Non-pigmented ciliary epithelial cell (primary cell): ENCODE data around the gene CNGA2.
"Not testable (repeated sequence)": the region's sequence is repeated elsewhere in the genome, so short reads cannot be mapped to it uniquely, and the experiment has no call there.

Experiments used
- DNase-seq: peaks from one replicate; pipeline ENCODE4 v3.0.0-alpha.2; 2010; ENCODE audit warnings: low read depth

The CNGA2 gene

DNA sequence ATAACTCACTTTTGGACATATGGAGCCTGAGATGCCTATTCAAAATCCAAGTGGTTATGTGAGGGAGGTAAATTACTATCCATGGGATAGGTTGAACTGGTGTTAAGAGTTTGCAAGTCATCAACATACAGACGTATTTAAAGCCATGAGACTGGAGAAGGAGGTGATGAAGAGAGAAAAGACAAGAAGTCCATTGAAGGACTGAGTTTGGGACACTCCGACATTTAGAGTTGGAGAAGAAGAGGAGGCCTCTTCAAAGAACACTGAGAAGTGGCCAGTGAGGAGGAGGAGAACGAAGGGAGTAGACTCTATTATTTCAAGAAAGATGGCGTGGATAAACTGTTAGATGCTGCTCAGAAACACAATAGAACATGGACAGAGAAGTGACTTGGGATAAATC is at the start of gene CNGA2:
Gene CNGA2, plus strand, starts transcription at position 301 of the 400 bp plus-strand sequence. CDS start 3,738 bp downstream, outside the sequence.
- no peak for DNase-seq

DNA sequence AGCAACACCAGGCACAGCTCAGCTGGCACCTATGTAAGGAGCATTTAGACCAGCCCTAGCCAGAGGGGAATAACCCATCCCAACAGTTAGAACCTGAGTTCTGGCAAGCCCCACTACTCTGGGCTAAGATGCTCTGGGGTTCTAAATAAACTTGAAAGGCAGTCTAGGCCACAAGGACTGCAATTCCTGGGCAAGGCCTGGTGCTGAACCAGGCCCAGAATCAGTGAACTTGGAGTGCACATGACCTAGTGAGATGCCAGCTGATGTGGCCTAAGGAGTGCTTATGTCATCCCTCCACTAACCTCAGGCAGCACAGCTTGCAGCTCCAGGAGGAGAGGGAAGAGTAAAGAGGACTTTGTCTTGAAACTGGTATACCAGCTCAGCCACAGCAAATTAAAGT is 46.9 kb upstream of the CNGA2 start:
- no peak for DNase-seq

DNA sequence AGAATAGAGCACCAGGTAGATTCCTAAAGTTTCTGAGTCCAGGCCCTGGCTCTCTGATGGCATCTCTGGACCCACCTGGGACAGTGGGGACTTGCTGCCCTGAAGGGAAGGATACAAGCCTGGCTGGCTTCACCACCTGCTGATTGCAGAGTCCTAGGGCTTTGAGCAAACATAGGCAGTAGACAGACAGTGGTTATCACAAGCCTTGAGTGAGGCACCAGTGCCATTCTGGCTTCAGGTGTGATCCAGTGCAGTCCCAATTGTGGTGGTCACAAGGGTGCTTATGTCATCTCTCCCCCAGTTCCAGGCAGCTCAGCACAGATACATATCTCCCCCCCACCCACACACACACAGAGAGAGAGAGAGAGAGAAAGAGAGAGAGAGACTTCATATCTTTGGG is 45.9 kb upstream of the CNGA2 start:
- no peak for DNase-seq

DNA sequence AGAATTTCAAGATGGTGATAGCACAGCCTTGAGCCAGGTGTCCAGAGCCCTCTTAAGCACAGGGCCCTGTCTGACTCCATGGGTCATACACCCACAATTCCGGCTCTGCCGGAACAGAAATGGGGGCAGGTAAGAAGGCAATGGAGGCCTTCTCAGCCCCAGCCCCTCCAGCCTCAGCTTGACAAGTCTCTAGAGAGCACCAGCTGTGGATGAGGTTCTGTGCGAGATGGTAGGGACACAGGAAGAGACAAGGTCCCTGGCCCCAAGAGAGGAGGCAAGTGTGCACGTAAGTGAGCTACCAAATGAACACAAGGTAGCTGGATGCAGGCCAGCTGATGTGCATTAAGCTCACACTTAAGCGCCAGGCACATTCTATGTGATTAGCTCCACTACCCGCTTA is 41.7 kb upstream of the CNGA2 start:
- DNase-seq, result no peak

DNA sequence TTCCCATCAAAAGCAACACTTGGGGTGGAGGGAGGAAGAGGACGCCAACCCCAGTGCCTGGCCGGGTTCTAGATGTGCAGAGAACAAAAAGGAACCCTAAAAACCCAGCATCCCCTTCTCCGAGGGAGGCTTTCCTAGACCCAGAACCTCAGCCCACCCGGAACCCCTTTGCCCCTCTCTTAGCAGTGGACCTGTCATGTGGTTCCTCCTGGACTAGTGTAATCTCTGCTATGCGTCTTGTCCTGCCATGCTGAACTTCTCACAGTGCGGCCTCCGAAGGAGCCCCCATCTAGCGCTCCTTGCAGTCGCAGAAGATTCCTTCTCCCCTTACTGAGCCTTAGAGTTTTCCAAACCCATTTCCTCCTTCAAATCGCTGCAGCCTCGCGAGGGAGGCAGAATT is 40.4 kb upstream of the CNGA2 start:
- no peak for DNase-seq

DNA sequence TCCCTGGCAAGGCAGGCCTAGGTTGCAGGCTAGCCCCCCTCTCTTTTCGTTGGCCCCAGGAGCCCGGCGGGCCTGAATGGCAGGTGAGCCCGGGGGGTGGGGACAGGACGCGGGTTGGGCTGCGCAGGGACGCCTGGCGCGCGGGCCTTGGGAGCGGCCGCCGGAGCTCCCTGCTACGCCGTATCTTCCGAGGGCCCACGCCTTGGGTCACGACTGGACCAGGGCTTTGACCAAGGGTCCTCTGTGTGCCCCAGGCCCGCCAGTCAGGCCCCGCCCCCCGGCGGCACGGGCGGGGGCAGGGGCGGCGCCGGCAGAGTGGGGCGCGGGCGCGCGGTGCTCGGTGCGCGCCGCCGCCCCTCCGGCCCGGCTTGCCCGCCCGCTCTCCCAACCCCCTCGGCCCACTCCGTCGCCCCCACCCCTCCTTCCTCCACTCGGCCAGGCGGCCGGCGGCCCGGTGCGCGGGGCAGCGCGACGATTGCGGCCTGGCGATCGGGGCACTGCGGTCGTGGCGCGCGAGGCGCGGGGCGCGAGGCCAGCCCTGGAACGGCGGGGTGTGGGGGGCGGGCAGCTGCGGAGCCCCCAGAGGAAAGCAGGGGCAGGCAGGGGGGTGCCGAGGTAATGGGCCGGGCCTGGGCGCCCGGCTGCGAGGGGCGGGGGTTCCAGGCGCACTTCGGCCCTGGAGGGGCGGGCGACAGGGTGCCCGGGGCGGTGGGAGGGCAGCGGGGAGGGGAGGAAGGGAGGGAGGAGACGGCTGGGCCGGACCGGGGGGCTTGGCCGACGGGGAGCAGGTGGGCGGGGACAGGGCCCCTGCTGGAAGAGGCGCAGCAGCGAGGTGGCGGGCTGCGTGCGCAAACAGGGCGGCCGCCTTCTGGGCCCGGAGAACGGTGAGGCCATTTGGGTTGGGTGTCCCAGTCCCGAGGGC is 39.6 kb upstream of the CNGA2 start, which contains the start of gene PRRG3:
Gene PRRG3, plus strand, starts transcription at position 798 of the 922 bp plus-strand sequence. CDS start 3,357 bp downstream, outside the sequence.
- no peak for DNase-seq

DNA sequence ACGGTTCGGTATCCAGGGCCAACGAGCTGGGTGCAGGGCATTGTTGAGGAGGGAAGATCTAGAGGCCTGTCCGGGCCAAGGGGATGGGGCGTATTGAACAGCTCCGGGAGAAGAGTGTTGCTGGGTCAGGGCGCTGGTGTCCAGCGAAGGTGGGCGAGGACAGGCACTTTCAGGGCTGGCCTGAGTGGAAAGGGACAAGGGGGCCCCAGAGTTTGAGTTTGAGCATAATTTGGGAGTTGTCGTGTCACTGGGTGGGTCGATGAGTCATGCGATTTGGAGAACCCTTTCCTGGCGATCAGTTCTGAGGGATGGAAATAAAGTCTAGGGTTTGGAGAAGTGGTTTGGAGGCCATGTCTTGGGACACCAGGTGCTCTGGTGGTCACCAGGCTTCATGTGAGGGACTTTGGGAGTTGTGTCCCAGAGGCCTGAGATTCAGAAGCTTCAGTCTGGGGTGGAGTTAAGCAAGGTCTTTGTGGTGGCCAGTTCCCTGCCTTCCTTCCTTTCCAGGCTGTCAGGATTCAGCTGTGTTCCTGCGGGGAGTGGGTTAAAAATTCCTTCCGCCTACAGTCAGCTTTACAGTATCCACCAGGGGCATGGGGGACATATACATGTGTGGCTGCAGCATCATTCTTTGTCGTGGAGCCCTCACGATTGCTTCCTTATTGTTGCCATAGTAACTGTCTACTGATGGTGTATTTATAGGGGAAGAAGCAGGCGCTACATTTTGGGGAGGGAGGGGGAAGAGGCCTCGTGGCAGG is 38.8 kb upstream of the CNGA2 start:
- no peak for DNase-seq

DNA sequence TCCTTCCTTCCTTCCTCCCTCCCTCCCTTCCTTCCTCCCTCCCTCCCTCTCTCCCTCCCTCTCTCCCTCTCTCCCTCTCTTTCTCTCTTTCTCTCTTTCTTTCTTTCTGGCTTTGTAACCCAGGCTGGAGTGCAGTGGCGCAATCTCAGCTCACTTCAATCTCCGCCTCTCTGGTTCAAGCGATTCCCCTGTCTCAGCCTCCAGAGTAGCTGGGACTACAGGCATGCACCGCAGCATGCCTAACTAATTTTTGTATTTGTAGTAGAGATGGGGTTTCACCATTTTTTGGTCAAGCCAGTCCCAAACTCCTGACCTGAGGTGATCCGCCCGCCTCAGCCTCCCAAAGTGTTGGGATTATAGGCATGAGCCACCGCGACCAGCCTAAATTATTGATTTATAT is 37.5 kb upstream of the CNGA2 start:
- DNase-seq, result not testable (repeated sequence)

DNA sequence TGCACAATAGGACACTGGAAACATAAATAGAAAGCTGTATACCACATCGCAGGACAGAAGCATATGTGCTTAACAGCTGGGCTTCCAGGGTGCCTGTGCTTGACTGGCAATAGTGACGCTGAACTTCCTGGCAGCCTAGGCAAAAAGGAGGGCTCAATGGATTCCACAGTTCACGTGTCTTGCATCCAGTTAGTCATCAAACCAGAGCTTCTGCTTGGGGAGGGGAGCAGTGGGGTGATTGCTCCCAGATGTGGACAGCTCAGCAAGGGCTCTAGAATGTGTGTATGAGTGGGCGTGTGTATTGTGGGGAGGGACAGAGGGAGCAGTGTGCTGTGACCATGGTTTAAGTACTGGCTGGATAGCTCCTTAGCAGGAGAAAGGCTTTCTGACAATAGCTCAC is 37.0 kb upstream of the CNGA2 start:
- peak; percentile 10 for DNase-seq

DNA sequence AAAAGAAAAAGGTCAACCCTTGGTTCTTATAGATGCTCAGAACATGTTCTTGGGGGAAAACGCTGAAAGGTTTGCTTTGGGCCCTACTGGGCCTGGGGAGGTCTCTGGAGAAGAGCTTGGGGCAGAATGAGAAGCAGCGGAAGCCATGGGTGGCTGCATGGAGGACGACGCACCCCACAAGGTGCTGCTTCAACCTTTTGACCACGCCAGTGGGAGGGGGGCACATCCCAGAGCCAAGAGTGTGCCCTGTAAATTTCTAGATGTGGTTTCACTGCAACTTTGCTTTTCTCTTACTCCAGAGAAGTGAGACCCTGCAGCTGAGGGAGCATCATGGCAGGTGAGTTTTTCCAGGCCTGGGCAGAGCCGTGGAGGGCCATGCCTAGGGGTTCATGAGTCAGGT is 36.1 kb upstream of the CNGA2 start:
- no peak for DNase-seq

DNA sequence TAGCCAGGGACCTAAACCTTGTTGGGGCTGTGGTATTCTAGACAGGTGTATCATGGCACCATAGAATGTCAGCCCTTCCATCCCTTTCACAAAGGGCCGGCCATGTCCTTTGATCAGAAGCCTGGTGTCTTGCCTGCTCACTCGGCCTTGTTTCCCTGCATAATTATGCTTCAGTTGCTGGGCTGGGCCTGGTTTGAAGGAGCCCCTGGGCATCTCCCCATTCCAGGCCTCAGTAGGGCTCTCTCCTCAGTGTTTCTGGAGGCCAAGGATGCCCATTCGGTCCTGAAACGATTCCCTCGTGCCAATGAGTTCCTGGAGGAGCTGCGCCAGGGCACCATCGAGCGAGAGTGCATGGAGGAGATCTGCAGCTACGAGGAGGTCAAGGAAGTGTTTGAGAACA is 34.8 kb upstream of the CNGA2 start:
- no peak for DNase-seq

DNA sequence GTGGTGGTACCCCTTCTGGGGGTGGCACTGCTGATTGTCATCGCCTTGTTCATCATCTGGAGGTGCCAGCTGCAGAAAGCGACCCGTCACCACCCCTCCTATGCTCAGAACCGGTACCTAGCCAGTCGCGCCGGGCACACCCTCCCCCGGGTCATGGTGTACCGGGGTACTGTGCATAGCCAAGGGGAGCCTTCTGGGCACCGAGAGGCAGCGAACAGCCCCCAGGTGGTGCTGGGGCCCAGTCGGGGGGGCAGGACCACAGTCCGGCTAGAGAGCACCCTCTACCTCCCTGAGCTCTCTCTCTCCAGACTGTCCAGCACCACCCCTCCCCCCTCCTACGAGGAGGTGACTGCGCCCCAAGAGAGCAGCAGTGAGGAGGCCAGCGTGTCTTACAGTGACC is 34.0 kb upstream of the CNGA2 start:
- no peak for DNase-seq

DNA sequence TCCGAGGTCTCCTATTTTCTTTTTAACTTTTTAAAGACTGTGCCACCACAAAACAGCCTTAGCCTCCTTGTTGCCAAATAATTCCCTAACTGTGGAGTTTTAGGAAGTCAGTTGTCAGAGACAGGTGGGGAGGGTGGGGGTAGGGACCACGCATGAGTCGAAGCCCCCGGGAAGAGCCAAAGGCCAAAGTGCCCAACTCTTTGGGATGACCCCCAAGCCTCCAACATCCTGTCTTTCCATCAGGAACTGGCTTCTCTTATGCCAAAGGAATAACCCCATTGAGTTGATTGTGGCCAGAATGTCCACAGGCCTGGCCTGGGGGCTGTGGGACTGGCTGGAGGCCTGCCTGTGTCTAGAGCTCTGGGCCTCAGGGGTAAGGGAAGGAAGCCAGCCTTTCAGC is 33.5 kb upstream of the CNGA2 start:
- no peak for DNase-seq

DNA sequence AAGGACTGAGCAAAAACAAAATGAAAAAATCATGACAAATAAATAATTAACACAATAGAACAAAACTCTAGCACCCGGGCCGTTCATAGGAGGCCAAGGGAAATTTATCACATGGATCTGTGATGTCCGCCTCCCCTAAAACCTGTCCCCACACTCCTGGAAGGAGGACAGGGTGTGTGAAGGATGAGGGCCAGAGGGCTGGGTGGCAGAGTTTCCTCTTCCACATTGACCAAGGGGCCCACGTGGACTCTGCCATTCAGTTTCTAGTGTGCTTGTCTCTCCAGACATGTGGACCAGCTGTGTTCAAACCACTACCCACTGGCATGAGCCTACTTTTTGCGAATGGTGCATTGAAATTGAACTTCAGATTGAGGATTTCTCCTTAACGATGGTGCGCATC is 33.0 kb upstream of the CNGA2 start:
- DNase-seq, result no peak

DNA sequence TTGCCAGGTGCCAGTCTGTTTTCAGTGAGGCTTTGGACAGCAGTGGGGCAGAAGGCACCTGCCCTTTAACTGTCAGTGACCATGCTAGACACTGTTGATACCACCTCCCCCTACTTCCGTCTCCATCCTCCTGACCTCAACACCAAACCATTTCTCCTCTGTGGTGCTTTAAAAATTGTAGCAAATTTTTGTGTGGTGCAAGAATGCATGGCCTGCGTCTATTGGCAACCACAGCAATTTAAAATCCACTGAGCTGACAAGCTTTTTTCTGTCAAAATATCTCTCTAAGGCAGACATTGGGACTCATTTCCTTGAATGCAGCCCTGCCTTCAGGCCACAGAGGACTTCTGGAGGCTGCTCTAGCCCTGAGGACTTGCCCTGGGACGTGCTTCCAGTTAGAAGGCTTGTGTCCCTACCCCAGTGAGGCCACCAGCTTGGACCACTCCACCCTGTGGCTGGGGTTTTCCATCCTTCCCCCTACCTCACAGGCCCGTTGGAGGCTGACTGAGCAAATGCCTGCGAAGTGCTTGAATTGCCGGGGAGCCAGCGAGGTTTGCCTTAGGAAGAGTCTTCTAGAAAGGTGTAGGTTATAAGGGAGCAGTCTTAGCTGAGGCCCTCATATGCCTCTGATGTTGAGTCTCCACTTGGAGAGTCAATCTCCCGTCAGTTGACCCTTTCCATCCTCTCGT is 32.4 kb upstream of the CNGA2 start:
- no peak for DNase-seq

DNA sequence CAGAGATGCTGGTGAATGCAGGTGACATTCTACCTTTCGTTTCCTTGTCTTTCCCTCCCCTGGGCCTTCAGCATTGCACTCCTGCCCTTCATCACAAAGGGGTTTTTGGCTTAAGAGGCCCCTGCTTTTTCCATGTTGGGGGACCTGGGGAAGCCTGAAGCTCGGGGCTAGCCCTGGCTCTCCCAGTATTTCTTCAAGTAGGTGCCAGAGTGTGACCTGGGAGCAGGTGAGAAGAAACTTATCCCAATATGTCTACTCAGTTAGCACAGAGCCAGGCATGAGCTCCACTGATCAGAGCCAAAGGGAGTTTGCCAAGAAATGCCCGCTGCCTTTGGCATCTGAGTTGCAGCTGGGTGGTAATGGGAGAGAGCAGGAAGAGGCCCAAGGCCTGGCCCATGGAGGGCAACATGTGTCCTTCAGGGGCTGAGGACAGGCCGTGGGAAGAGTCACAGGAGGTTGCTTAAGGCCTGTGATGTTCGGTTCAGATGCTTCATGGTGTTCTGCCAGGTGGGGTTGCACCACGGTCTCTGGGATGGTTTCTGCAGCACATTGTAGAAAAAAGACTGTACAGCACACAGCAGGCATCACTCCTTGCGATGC is 31.7 kb upstream of the CNGA2 start:
- no peak for DNase-seq

DNA sequence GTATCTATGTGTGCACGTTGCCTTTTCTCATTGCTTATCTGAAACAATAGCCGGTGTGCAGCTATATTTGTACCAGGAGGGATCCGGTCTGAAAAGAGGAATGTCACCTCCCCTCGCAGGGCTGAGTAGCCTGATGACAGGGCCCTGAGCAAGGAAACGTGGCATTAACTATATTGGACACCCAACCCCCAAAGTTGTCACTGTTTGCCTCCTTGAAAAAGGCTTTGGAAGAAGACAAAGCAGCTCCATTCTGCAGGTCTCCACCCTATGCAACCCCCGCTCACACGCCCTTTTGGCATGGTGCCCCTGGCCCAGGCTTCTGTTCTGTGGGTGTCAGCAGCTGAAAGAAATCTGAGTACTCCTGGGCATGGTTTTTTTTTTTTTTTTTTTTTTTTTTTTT is 31.1 kb upstream of the CNGA2 start:
- DNase-seq, result no peak

DNA sequence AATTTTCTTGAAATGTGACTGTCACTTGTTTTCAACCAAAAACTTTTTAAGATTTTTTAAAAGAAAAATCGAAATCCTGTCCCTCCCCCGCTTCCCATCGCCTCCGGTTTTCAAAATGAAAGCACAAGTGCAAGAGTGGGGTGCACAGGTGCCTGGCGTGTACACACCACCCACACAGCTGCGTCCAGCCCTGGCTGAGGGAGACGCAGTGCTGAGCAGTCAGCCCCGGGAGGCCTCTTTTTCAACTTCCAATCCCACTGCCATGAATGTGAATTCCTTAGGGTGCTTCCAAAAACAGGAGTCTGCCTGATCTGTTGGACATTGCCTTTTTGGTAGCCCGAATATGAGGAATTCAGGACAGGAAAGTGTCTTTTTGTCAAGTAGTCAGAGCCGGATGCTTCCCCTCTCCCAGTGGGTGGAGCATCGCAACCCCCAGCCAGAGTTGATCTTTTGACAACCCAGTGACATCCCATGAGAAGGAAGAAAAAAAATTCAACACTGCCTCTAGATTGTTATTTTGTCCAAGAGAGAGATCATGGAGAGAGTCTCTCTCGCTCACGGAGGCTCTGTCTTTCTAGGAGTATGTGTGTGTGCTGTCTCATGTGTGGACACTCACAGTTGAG is 30.4 kb upstream of the CNGA2 start:
- no peak for DNase-seq

DNA sequence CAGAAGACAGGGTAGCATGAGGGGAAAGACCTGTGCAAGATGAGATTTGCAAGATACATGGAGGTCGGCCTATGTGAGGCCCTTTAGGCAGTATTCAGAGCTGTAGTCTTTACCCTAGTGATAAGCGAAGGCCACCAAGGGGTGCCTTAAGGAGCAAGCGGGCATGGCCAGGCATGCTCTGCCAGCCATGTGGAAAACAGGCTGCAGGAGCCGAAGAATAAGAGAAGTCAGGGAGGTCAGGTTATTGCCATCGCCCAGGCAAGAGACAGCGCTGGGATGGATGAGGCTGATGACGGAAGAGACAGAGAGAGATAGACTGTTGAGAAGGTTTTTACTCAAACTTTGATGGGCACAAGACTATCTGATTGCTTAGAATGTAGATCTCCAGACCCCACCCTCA is 25.7 kb upstream of the CNGA2 start:
- no peak for DNase-seq

DNA sequence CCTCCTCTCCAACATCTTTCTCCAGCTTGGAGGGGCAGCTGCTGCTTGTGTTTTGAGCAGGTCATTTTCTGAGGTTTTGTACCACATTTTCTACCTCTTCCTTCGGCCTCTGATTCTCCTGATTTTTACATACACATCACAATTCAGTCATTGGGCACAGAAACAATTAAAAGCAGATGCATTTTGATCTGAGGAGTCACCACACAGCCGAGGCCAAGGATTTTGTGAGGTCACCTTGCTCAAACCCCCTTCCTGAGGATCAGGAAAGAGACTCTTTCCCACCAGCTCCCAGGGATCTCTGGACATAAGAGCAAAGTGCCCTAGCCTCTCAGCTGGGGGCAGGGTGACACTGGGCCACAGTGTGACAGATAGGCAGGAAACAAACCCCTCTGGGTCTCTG is 24.1 kb upstream of the CNGA2 start:
- no peak for DNase-seq

DNA sequence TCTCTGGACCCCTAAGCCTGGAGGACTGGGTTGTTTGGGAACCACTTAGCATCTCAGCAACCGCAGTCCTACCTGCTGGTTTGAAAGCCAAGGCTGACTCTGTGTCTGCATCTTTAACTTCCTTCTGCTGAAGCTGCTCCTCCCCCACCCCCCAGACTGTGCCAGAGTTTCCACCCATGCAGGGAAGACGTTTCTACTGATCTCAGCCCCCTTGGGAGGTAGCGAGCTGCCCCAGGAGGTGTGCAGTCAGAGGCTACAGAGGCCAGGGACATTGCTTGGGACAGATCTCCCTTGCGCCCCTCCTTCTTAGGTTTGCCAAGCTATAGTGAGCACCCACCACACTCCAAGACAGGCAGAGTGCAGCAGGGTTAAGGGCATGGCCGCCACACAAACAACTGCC is 23.4 kb upstream of the CNGA2 start:
- DNase-seq, result no peak

DNA sequence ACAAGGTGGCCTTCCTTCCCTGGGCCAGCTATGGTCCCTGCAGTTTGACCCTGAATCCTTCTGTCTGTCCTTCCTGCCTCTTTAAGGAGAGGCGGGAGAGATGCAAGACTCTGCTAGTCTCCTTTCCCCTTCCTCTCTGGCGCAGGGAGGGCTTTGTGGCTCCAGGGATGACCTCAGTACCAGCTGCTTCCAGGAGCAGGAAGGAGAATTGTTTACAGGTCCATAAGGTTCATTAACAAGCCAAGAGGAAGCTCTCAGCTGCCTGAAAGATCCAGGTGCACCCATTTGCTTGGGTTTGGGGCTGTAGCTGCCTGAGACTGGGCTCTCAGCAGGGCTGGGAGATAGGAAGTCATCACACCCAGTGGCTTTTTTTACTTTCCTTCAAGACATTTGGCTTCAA is 22.8 kb upstream of the CNGA2 start:
- DNase-seq, result no peak
